Uterus (tissue), 2 donors: Measurements from ENCODE around the gene RFTN2.

Source experiments
- CTCF ChIP-seq, 4 experiments: fragments of 200-600 bp in 2 of 4; fragments of 450-650 bp in 2 of 4; sonication (generic) in 2 of 4; IDR thresholded peaks; one replicate each; pipeline ENCODE4 v1.5.1; 2016 to 2019; ENCODE audit warnings: antibody characterized with exemption in 4 of 4, mild to moderate bottlenecking in 2 of 4, moderate library complexity in 1 of 4
- POLR2A ChIP-seq, 2 donors: fragments of 450-650 bp; IDR thresholded peaks; one replicate each; pipeline ENCODE4 v1.6.1; 2016; ENCODE audit warnings: antibody characterized with exemption in 2 of 2, mild to moderate bottlenecking in 1 of 2, moderate library complexity in 1 of 2

GRCh38 chr2:197555467-197555866 lies 119.9 kb downstream of the RFTN2 start:
- TF ChIP-seq CTCF (IDR thresholded peaks at IDR 0.05) (no peak), POLR2A (IDR thresholded peaks at IDR 0.05) (no peak)
